K562 (cell line): ENCODE data around the gene MLH3. TPM values are rescaled to one million over a fixed set of nuclear protein-coding genes. Genes with fewer than 3 reads are reported as not detected.

Experiments used
- CTBP1 ChIP-seq: fragments of 450-650 bp; IDR thresholded peaks from 2 replicates; pipeline ENCODE4 v1.6.1; 2016; ENCODE audit warnings: borderline replicate concordance
- E2F8 ChIP-seq: fragments of 450-650 bp; IDR thresholded peaks from 2 replicates; pipeline ENCODE4 v1.7.1; 2018; ENCODE audit warnings: mild to moderate bottlenecking, low read depth; ENCODE audit not compliant: partially characterized antibody
- ESRRA ChIP-seq: fragments of 450-650 bp; IDR thresholded peaks from 2 replicates; pipeline ENCODE4 v1.6.1; 2014; ENCODE audit warnings: low read depth, mild to moderate bottlenecking, moderate library complexity, borderline replicate concordance
- FOS ChIP-seq: IDR thresholded peaks from 3 replicates; pipeline ENCODE4 v1.6.1; 2011; ENCODE audit not compliant: insufficient read length; ENCODE audit errors: extremely low read depth
- GABPB1 ChIP-seq: sonication (generic); formaldehyde crosslinking; IDR thresholded peaks from 2 replicates; pipeline ENCODE4 v1.8.0; 2022; ENCODE audit warnings: mild to moderate bottlenecking, missing genetic modification reagents
- HNRNPLL ChIP-seq: fragments of 200-400 bp; formaldehyde crosslinking; IDR thresholded peaks from 2 replicates; pipeline ENCODE4 v1.6.1; 2017; ENCODE audit warnings: low read length, low read depth, mild to moderate bottlenecking; ENCODE audit not compliant: poor library complexity, severe bottlenecking
- KAT2B ChIP-seq: IDR thresholded peaks from one replicate; pipeline ENCODE4 v1.6.1; 2012; ENCODE audit warnings: low read depth, mild to moderate bottlenecking, control low read depth, inconsistent platforms, low read length, moderate library complexity
- MEF2A ChIP-seq: IDR thresholded peaks from 2 replicates; pipeline ENCODE4 v1.6.1; 2011; ENCODE audit warnings: low read depth, mild to moderate bottlenecking, low read length, moderate library complexity; ENCODE audit not compliant: control insufficient read depth
- NCOA6 ChIP-seq: fragments of 450-650 bp; IDR thresholded peaks from 2 replicates; pipeline ENCODE4 v1.6.1; 2017; ENCODE audit warnings: mild to moderate bottlenecking
- NEUROD1 ChIP-seq: fragments of 150-350 bp; IDR thresholded peaks from 2 replicates; pipeline ENCODE4 v1.6.1; 2014; ENCODE audit warnings: borderline replicate concordance, low read length, low read depth; ENCODE audit not compliant: partially characterized antibody
- NKRF ChIP-seq: fragments of 450-650 bp; IDR thresholded peaks from 2 replicates; pipeline ENCODE4 v1.6.1; 2016; ENCODE audit warnings: borderline replicate concordance
- POLR2AphosphoS5 ChIP-seq: IDR thresholded peaks from 2 replicates; pipeline ENCODE4 v1.6.1; 2011; ENCODE audit warnings: mild to moderate bottlenecking, low read depth, low read length, moderate library complexity; ENCODE audit not compliant: control insufficient read depth, insufficient read depth
- RBBP5 ChIP-seq: fragments of 200-600 bp; sonication (generic); IDR thresholded peaks from 2 replicates; pipeline ENCODE4 v1.6.1; 2012; ENCODE audit warnings: borderline replicate concordance, mild to moderate bottlenecking, low read length, control low read depth, inconsistent platforms; ENCODE audit not compliant: insufficient read depth, poor library complexity, severe bottlenecking
- ZBTB8A ChIP-seq: fragments of 450-650 bp; IDR thresholded peaks from 2 replicates; pipeline ENCODE4 v1.6.1; 2018; ENCODE audit warnings: mild to moderate bottlenecking, moderate library complexity; ENCODE audit not compliant: partially characterized antibody
- ZBTB9 ChIP-seq: fragments of 450-650 bp; formaldehyde crosslinking; IDR thresholded peaks from 2 replicates; pipeline ENCODE4 v1.4.0; 2020; ENCODE audit warnings: mild to moderate bottlenecking, moderate library complexity
- ZNF780A ChIP-seq: fragments of 250-450 bp; sonication (Bioruptor Pico); IDR thresholded peaks from 2 replicates; pipeline ENCODE4 v1.5.0; 2021; ENCODE audit warnings: mild to moderate bottlenecking
- ZNF79 ChIP-seq: fragments of 250-450 bp; sonication (Bioruptor Pico); IDR thresholded peaks from 2 replicates; pipeline ENCODE4 v1.4.0; 2020; ENCODE audit warnings: low read depth, mild to moderate bottlenecking, moderate library complexity
- ZZZ3 ChIP-seq: fragments of 450-650 bp; IDR thresholded peaks from 2 replicates; pipeline ENCODE4 v1.6.1; 2016; ENCODE audit warnings: antibody characterized with exemption, mild to moderate bottlenecking, moderate library complexity
- polyA plus RNA-seq, 8 experiments: library from polyadenylated mRNA; depleted of rRNA in 4 of 8; stranded (reverse) in 5 of 8; unstranded in 3 of 8; fragments of >200 nt; fragmentation: Nextera tagmentation in 2 of 8; fragmentation: Illumina TruSeq in 1 of 8; extraction: Ambion mirVana in 2 of 8; extraction: Trizol in 1 of 8; gene quantifications; 2 replicates each; pipeline versions ENCODE4 v1.2.1 to v1.2.3, GENCODE V29; 2011 to 2014; ENCODE audit warnings: inconsistent platforms in 1 of 8, missing spikeins in 1 of 8
- total RNA-seq, 7 experiments: library from RNA; depleted of rRNA in 6 of 7; stranded (reverse); fragments of >200 nt in 6 of 7; fragmentation: Illumina TruSeq in 2 of 7; extraction: Trizol in 2 of 7; gene quantifications; 2 replicates each; pipeline versions ENCODE4 v1.2.1 to v1.2.3, GENCODE V29; 2011 to 2021; ENCODE audit warnings: low replicate concordance in 1 of 7

MLH3 gene
- total and polyA plus RNA-seq, 9 of the 15 experiments (the other 6 are each of a cell fraction or from before 2014, with no cell fraction given) = 5.9 to 15.3 (median 10.7) TPM

GRCh38 chr14:75002392-75003249, 48.6 kb downstream of the MLH3 start, which contains the start of gene EIF2B2 (continued):
- TF ChIP-seq NKRF = peak; percentile 53
- TF ChIP-seq RBBP5 = peak; percentile 82
- no peak for TF ChIP-seq KAT2B
- TF ChIP-seq E2F8 = peak; percentile 74
- TF ChIP-seq ZBTB8A = no peak
- TF ChIP-seq ZBTB9 (CRISPR knock-in tag) = peak; percentile 29; the same call in 1 of the 2 replicates
- TF ChIP-seq NEUROD1 = peak; percentile 13
- peak; percentile 77 for TF ChIP-seq FOS
- no peak for TF ChIP-seq ZNF780A (CRISPR knock-in tag)
- no peak for TF ChIP-seq ZNF79 (CRISPR knock-in tag)
- TF ChIP-seq MEF2A = no peak
- TF ChIP-seq GABPB1 (CRISPR knock-in tag) = peak; percentile 86
- peak; percentile 49; the same call in 1 of the 2 replicates for TF ChIP-seq POLR2AphosphoS5
- TF ChIP-seq NCOA6 = no peak
- TF ChIP-seq HNRNPLL = peak; percentile 17
- TF ChIP-seq ZZZ3 = no peak
- 0 out of 2 replicates have a peak, but pooled peaks have one; percentile 39 for TF ChIP-seq CTBP1
- TF ChIP-seq ESRRA = peak; percentile 46; the same call in 1 of the 2 replicates
